Mucosa of descending colon (tissue), 3 donors: Measurements from ENCODE around the gene ECE2. TPM values are rescaled to one million over a fixed set of nuclear protein-coding genes. Genes with fewer than 3 reads are reported as not detected.

Experiments
- ATAC-seq: fragments of 200-7000 bp; cut with Tn5 transposase; one replicate; pipeline ENCODE4 v1.9.1; 2020; ENCODE audit warnings: mild to moderate bottlenecking, moderate library complexity
- DNase-seq, 3 donors: peaks; one replicate each; pipeline ENCODE4 v3.0.0-alpha.2; 2020
- H3K36me3 ChIP-seq: fragments of 200-600 bp; one replicate; pipeline ENCODE4 v1.8.0; 2021; ENCODE audit warnings: low read depth, mild to moderate bottlenecking
- H3K4me1 ChIP-seq: fragments of 200-600 bp; one replicate; pipeline ENCODE4 v1.8.0; 2021; ENCODE audit warnings: low read depth, mild to moderate bottlenecking
- H3K4me3 ChIP-seq: fragments of 200-600 bp; one replicate; pipeline ENCODE4 v1.8.0; 2021; ENCODE audit warnings: mild to moderate bottlenecking
- H3K9me3 ChIP-seq: fragments of 200-600 bp; one replicate; pipeline ENCODE4 v1.8.0; 2021; ENCODE audit warnings: mild to moderate bottlenecking
- intact Hi-C, 2 donors: fragments of 100-400 bp; cut with DNase I in 1 of 2; cut with micrococcal nuclease in 1 of 2; formaldehyde crosslinking; loops; one replicate each; pipeline versions ENCODE4 v1.11.0 to v1.11.1; 2022; cut with DNase I, micrococcal nuclease
- total RNA-seq, 3 donors: library from RNA; stranded (reverse); fragmentation: NEBNext Ultra II Directional in 2 of 3; extraction: Animal tissue kit (Norgen Biotek cat#: 25700) in 2 of 3; gene quantifications; one replicate each; pipeline versions ENCODE4 v1.2.1 to v1.2.4, GENCODE V29; 2021 to 2023
- TF ChIP-seq, protein P1 (sequence below): fragments of 200-600 bp; IDR thresholded peaks from one replicate; pipeline ENCODE4 v1.8.0; 2022; ENCODE audit warnings: antibody characterized with exemption, mild to moderate bottlenecking
- donor health status: DM: no; HTN: no; CAD: no; lungs with moderate emphysema.
- donor health status: DM: no; HTN: no; CAD: no.
- donor health status: DM: no; HTN: yes; CAD: no.

The ECE2 gene
- total RNA-seq, 3 donors from 2014 or later = 0.19 to 2.2 TPM; not detected in 1

DNA sequence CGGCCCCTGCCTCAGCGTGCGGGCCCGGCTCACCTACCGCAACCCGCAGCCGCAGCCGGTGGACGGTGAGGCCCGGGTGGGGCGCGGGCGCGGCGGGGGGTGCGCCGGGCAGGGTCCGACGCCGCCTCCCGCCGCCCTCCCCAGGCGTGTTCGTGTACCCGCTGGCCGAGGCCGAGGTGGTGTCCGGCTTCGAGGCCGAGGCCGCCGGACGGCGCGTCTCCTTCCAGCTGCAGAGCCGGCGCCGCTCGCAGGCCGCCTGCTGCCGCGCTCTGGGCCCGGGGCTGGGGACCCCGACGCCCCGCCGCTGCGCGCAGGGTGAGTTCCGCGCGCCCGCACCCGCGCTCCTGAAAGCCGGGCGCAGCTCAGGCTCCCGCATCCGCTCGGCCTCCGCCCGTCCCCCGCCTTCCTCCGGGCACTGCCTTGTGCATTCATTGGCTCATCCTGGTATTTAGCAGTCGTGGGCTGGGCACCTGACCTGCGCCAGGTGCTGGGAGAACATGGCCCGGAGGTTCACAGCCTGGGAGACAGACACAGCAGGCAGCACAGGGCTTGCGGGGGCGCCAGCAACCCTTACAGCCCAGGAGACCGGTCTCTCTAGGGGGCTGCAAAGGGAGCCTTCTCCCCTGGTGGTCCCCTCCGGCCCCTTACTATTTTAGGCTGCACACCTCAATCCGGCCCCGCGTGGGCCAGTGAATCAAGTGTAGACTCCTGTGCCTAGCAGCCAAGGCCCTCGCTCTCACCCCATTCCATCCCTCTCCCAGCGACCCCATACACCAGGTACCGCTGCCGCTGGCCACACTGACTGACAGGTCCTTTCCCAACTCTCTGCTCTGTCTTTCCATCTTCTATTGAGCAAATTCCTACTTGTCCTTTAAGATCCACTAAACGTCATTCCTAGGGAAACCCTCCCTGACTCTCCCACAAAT lies 45.0 kb upstream of the ECE2 start:
- peak; percentile 62 for ATAC-seq
- intact Hi-C loops = no loop called here
- peak in 2 of 3 donors; percentile 30 to 50 for DNase-seq

DNA sequence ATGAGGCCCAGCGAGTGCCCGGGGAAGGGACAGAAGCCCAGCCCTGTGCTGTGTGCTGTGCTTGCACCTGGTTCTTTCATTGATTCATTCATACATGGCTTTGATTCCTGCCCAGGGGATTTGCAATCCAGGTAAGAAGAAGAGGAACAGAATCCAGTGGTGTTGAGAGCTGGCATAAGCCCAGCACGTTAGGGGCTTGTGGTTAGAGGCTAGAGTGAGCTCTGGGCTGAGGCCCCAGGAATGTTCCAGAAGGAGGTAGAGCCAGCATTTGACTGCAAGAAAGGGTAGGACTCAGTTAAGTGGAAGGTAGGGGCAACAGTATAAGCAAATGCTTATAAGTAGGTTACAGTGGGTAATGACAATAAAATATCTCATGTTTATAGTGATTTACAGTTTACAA lies 44.2 kb upstream of the ECE2 start:
- TF ChIP-seq, protein P1, sequence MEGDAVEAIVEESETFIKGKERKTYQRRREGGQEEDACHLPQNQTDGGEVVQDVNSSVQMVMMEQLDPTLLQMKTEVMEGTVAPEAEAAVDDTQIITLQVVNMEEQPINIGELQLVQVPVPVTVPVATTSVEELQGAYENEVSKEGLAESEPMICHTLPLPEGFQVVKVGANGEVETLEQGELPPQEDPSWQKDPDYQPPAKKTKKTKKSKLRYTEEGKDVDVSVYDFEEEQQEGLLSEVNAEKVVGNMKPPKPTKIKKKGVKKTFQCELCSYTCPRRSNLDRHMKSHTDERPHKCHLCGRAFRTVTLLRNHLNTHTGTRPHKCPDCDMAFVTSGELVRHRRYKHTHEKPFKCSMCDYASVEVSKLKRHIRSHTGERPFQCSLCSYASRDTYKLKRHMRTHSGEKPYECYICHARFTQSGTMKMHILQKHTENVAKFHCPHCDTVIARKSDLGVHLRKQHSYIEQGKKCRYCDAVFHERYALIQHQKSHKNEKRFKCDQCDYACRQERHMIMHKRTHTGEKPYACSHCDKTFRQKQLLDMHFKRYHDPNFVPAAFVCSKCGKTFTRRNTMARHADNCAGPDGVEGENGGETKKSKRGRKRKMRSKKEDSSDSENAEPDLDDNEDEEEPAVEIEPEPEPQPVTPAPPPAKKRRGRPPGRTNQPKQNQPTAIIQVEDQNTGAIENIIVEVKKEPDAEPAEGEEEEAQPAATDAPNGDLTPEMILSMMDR = no peak
- Histone ChIP-seq H3K9me3 (no peaks in the 10 kb centered on the region), H3K36me3 (no peaks in the 10 kb centered on the region), H3K4me1 (peaks cover 24% of the 10 kb centered on the region), H3K4me3 (no peak overlapping the region)
- no peak for ATAC-seq
- intact Hi-C loops = no loop called here
- DNase-seq = no peak

More for the DNA sequence above, 45.0 kb upstream of the ECE2 start:
- Histone ChIP-seq H3K9me3 (no peaks in the 10 kb centered on the region), H3K4me1 (peaks cover 24% of the 10 kb centered on the region), H3K4me3 (no peak overlapping the region), H3K36me3 (no peaks in the 10 kb centered on the region)
- TF ChIP-seq, protein P1 = no peak

DNA sequence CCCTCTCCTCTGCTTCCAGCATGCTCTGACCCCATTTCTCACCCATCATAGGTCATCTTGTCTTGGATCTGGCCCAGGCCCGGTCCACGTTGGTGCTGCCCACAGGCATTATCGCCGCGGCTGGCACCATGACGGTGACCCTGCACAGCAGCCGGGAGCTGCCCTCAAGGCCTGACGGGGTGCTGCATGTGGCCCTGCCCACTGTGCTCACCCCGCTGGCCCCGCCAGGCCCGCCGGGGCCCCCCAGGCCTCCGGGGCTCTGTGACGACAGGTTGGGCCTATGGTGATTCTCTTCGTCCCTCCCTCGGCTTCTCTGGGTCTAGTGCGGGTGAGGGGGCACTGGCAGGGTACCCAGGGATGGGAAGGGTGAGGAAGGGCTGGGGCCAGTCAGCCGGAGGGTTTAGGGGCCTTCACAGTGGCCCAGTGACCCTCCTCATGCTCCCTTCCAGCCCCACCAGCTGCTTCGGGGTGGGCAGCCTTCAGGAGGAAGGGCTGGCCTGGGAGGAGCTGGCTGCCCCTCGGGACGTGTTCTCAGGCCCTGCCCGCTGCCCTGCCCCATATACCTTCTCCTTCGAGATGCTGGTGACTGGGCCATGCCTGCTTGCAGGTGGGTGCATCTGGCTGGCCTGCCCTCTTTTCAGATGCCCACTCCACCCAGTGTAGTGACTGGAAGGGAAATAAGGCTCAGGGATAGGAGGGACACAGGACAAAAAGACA lies 42.5 kb upstream of the ECE2 start:
- DNase-seq = no peak
- TF ChIP-seq, protein P1 = no peak
- Histone ChIP-seq H3K36me3 (no peaks in the 10 kb centered on the region), H3K4me1 (peaks cover 24% of the 10 kb centered on the region), H3K9me3 (no peaks in the 10 kb centered on the region), H3K4me3 (no peak overlapping the region)
- intact Hi-C loops = no loop called here
- no peak for ATAC-seq

DNA sequence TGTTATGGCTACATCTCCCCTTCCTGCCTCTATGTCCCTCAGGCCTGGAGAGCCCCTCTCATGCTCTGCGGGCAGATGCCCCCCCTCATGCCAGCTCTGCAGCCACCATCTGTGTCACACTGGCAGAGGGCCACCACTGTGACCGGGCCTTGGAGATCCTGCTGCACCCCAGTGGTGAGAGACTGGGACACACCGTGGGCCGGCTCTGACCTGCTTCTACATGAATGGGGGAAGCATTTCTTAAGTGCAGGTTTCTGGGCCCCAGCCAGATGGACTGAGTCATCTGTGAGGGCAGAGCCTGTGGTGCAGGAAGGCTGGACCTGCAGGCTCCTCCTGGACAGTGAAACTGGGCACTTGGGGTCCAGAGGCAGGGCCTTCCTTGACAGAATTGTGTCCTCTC lies 41.6 kb upstream of the ECE2 start:
- TF ChIP-seq, protein P1 = no peak
- no peak for ATAC-seq
- peaks cover 19% of the 10 kb centered on the region for H3K4me1 ChIP-seq
- DNase-seq = peak in 1 of 3 donors; percentile 28
- no peak overlapping the region for H3K4me3 ChIP-seq
- no peaks in the 10 kb centered on the region for H3K9me3 ChIP-seq
- intact Hi-C loops = no loop called here
- H3K36me3 ChIP-seq = no peaks in the 10 kb centered on the region

DNA sequence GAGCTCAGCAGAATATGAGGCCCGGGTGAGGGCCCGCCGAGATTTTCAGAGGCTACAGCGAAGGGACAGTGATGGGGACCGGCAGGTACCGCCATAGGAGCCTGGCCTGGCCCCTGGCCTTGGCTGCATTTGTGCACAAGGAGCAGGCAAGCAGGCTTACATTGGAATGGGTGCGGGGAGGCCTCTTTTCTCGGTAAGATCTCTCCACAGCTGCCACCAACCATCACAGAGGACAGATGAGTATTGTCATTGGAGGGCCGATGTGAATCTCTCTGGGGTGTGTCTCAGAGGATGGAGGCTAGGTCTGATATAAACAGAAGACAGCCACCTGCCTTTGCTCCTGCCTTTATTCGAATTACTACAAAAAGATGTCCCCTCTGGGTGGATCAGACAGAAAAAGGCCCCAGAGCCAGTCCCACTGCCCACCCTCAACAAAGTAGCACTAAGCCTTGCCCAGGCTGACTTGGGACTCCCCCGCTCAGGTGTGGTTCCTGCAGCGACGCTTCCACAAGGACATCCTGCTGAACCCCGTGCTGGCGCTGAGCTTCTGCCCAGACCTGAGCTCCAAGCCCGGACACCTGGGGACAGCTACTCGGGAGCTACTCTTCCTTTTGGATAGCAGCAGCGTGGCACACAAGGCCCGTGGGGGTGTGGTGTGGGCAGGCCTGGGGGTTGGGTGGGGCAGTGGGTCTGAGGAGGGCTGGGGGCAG lies 41.0 kb upstream of the ECE2 start:
- TF ChIP-seq, protein P1 = no peak
- H3K4me3 ChIP-seq = no peak overlapping the region
- DNase-seq (no peak), ATAC-seq (no peak)
- H3K9me3 ChIP-seq = no peaks in the 10 kb centered on the region
- peaks cover 13% of the 10 kb centered on the region for H3K4me1 ChIP-seq
- H3K36me3 ChIP-seq = no peaks in the 10 kb centered on the region
- intact Hi-C loops = no loop called here
